Measurements from ENCODE around the gene BNIP3. TPM values are rescaled to one million over a fixed set of nuclear protein-coding genes. Genes with fewer than 3 reads are reported as not detected.

The BNIP3 gene
- 10 to 100 TPM in 1 of 2 donors, 1 to 10 TPM in 1; 6.9 to 51.7 TPM for total RNA-seq

DNA sequence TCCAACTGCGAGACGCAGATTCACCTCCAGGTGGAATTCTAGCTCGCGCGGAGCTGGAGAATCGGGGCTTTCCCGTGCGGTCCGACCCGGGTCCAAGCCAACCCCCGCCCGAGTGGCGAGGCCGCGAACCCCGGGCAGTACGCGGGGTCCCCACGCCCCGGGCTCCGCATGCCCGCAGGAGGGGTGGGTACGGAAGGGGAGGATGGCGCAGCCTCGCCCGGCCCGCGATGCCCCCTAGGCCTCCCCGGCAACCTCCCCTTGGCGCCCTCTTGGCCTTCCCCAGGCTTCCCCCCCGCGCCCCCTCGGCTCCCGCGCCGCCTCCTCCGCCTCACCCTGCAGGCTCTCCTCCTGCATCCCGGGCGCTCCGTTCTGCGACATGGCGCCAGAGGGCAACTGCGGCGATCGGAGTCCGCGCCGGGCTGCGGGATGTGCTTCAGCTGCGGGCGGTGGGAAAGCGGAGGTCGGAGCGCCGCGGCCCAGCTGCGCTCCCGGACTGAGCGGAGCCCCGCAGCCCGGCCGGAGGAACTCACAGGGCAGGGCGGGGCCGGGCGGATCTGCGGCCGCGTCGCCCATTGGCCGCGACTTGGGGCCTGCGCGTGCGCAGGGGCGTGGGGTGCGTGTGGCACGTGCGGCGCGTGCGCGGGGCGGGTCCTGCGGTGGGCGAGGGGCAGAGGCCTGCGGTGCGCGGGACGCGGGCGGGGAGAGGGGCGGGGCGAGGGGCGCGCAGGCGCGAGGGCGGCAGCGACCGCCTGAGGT is at the start of gene BNIP3:
BNIP3 (minus strand) TSS at position 495 of the 756 bp plus-strand sequence; CDS start at position 378, 117 bp downstream.
- Histone ChIP-seq H3K9me3 (no peaks in the 10 kb centered on the region), H3K27me3 (peaks cover 9% of the 10 kb centered on the region), H3K9ac (ENCODE audit: low read depth in 2 of 2, low read length in 2 of 2) (peak within 1 kb of the TSS in 1 of 2 donors; percentile 82), H3K36me3 (no peaks in the 10 kb centered on the region), H3K27ac (peak within 1 kb of the TSS; percentile 44), H3K4me1 (peaks cover 5% of the 10 kb centered on the region), H3K4me3 (peak within 1 kb of the TSS; percentile 61)
- no peak for TF ChIP-seq CTCF (IDR thresholded peaks at IDR 0.05)
- DNase-seq = peak; percentile 91
- intact Hi-C loops (cut with DNase I) = no loop called here

DNA sequence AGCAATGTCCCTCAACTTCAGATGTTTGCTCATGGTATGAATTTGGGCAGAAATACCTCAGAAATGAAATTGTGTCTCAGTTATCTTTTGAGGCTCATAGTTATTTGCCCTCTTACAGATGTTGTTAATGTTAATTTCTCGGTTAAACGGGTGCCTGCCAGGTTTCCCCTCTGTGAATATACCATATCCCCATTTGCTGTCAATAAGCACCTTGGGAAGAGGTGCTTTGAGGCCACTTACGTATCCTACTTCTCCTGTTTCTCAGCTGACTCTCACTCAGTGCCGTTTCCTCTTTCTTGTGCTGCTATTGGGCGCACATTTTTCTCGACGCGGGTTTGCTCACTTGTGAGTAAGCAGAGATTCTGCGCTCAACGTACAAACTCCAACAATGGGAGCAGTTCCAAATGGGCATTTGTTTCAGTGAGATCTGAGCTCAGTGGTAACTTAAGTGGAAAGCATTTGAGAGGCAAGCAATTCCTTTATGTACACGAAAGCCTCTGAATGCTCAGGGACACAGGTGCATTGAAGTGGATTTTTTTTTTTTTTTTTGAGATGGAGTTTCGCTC is 49.3 kb upstream of the BNIP3 start:
- no peak for DNase-seq
- H3K4me1 ChIP-seq = no peaks in the 10 kb centered on the region
- no peaks in the 10 kb centered on the region for H3K9me3 ChIP-seq
- H3K27ac ChIP-seq = no peak overlapping the region
- H3K4me3 ChIP-seq = no peak overlapping the region
- intact Hi-C loops (cut with DNase I) = no loop called here
- peaks cover 4% of the 10 kb centered on the region for H3K27me3 ChIP-seq
- H3K9ac ChIP-seq (ENCODE audit: low read depth in 2 of 2, low read length in 2 of 2) = no peak overlapping the region
- TF ChIP-seq CTCF (IDR thresholded peaks at IDR 0.05) = no peak
- no peaks in the 10 kb centered on the region for H3K36me3 ChIP-seq

GRCh38 chr10:132028706-132029105 is 47.0 kb upstream of the BNIP3 start:
- no peak for DNase-seq
- Histone ChIP-seq H3K27me3 (no peaks in the 10 kb centered on the region), H3K9ac (ENCODE audit: low read depth in 2 of 2, low read length in 2 of 2) (no peak overlapping the region), H3K27ac (no peak overlapping the region), H3K36me3 (no peaks in the 10 kb centered on the region), H3K9me3 (no peaks in the 10 kb centered on the region), H3K4me1 (no peaks in the 10 kb centered on the region), H3K4me3 (no peak overlapping the region)
- TF ChIP-seq CTCF (IDR thresholded peaks at IDR 0.05) = no peak
- intact Hi-C loops (cut with DNase I) = no loop called here

- no peaks in the 10 kb centered on the region for H3K36me3 ChIP-seq
- H3K4me3 ChIP-seq = no peak overlapping the region
- intact Hi-C loops (cut with DNase I) = no loop called here
- no peak overlapping the region for H3K9ac ChIP-seq (ENCODE audit: low read depth in 2 of 2, low read length in 2 of 2)
- DNase-seq = no peak
- H3K4me1 ChIP-seq = no peaks in the 10 kb centered on the region
- TF ChIP-seq CTCF (IDR thresholded peaks at IDR 0.05) = no peak
- no peaks in the 10 kb centered on the region for H3K9me3 ChIP-seq
- no peaks in the 10 kb centered on the region for H3K27me3 ChIP-seq
- H3K27ac ChIP-seq = no peak overlapping the region
Observed at GRCh38 chr10:132027423-132027983, 45.8 kb upstream of the BNIP3 start.

DNA sequence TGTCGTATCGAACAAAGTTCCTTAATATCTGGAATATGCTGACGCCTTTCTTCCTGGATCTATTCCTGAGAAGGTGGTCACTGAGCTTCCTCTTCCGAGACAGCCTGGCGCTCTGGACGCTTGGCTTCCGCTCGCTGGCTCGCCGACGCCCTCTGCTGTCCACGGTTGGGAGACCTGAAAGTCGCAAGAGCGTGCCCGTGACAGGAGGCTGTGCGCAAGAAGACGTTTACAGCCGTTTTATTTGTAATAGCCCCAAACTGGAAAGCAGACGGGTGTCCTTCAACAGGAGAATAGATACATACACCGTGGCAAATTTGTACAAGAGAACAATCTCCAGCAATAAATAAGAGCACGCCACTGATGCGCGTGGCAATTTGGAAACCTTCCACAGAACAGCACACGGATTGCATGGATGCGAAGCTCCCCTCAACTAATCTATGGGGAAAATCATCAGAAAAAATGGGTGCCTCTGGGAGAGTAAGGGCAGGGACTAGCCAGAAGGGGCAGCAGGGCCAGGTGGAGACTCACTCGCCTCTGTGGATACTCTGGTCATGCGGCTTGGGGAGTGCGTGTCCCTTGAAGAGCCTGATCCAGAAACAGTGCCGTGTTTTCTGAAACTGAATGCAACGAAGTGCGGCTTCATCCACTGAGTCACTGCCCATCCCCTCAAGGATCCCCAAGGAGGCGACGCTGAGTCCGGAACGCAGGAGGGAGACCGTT is 41.5 kb upstream of the BNIP3 start:
- peak; percentile 84 for DNase-seq
- Histone ChIP-seq H3K9ac (ENCODE audit: low read depth in 2 of 2, low read length in 2 of 2) (no peak overlapping the region), H3K4me3 (no peak overlapping the region), H3K36me3 (no peaks in the 10 kb centered on the region), H3K27ac (no peak overlapping the region), H3K27me3 (no peaks in the 10 kb centered on the region), H3K4me1 (no peaks in the 10 kb centered on the region), H3K9me3 (no peaks in the 10 kb centered on the region)
- TF ChIP-seq CTCF (IDR thresholded peaks at IDR 0.05) = peak; percentile 90
- intact Hi-C loops (cut with DNase I) = loop anchor here (2.0 kb wide), 1 partner anchor 136 kb away; no protein-coding TSS in a partner anchor

All from colonic mucosa (tissue), 4 donors.